GM21390 (cell line): ENCODE results near the gene CD86.
"Not testable (repeated sequence)": the region's sequence is repeated elsewhere in the genome, so short reads cannot be mapped to it uniquely, and the experiment has no call there.

Source experiments
- ATAC-seq: cut with Tn5 transposase; IDR thresholded peaks from one replicate; pipeline ENCODE4 v1.9.1; 2021; ENCODE audit not compliant: unreplicated experiment

Gene CD86

GRCh38 chr3:122148941-122149627 lies 93.9 kb downstream of the CD86 start:
- no peak for ATAC-seq

- no peak for ATAC-seq
Observed at GRCh38 chr3:122151480-122151879, 96.3 kb downstream of the CD86 start.

- ATAC-seq, result not testable (repeated sequence)
Observed at GRCh38 chr3:122164983-122165382, 109.8 kb downstream of the CD86 start.

GRCh38 chr3:122167630-122168029 lies 112.5 kb downstream of the CD86 start:
- no peak for ATAC-seq

GRCh38 chr3:122168044-122168443 lies 112.9 kb downstream of the CD86 start:
- ATAC-seq, result no peak

GRCh38 chr3:122169911-122170310 lies 114.7 kb downstream of the CD86 start:
- ATAC-seq, result no peak
